Kidney (tissue), 14 donors: ENCODE results near the gene GOLGA1. TPM values are rescaled to one million over a fixed set of nuclear protein-coding genes. Genes with fewer than 3 reads are reported as not detected.

Experiments
- DNase-seq, 5 donors: peaks; one replicate each; pipeline ENCODE4 v3.0.0-alpha.2; 2013 to 2020
- FAIRE-seq: peaks from 2 replicates; lab custom pipeline; 2012; peaks lifted over from hg19 to GRCh38; lab: Jason Lieb, UNC
- H3K27ac ChIP-seq, 2 donors: one replicate each; pipeline ENCODE4 v1.7.0; 2013; ENCODE audit warnings: low read depth in 2 of 2, low read length in 2 of 2, inconsistent platforms in 1 of 2
- H3K27me3 ChIP-seq: one replicate; pipeline ENCODE4 v1.7.1; 2013; ENCODE audit warnings: low read length, inconsistent platforms; ENCODE audit not compliant: control insufficient read depth, insufficient read depth
- H3K36me3 ChIP-seq, 3 donors: one replicate each; pipeline versions ENCODE4 v1.7.0 to v1.7.1; 2013; ENCODE audit warnings: low read length in 3 of 3, control low read depth in 1 of 3, inconsistent platforms in 1 of 3; ENCODE audit not compliant: insufficient read depth in 3 of 3, control insufficient read depth in 2 of 3
- H3K4me1 ChIP-seq, 3 donors: one replicate each; pipeline versions ENCODE4 v1.7.0 to v1.7.1; 2013; ENCODE audit warnings: low read length in 3 of 3, inconsistent platforms in 1 of 3, low read depth in 1 of 3; ENCODE audit not compliant: control insufficient read depth in 2 of 3, insufficient read depth in 2 of 3
- H3K4me3 ChIP-seq, 3 donors: one replicate each; pipeline versions ENCODE4 v1.7.0 to v1.8.1; 2013; ENCODE audit warnings: low read length in 3 of 3, control low read depth in 1 of 3, inconsistent platforms in 1 of 3
- H3K9ac ChIP-seq, 3 donors: one replicate each; pipeline versions ENCODE4 v1.7.0 to v1.7.1; 2013; ENCODE audit warnings: low read length in 3 of 3, control low read depth in 1 of 3, inconsistent platforms in 1 of 3
- H3K9me3 ChIP-seq, 3 donors: one replicate each; pipeline versions ENCODE4 v1.7.0 to v1.7.1; 2013; ENCODE audit warnings: low read length in 3 of 3, control low read depth in 1 of 3, inconsistent platforms in 1 of 3; ENCODE audit not compliant: control insufficient read depth in 2 of 3, insufficient read depth in 1 of 3
- CTCF ChIP-seq: IDR thresholded peaks from 3 replicates; pipeline ENCODE4 v1.5.1; 2012; ENCODE audit warnings: mild to moderate bottlenecking, moderate library complexity, borderline replicate concordance; ENCODE audit not compliant: insufficient read depth; ENCODE audit errors: extremely low read depth
- intact Hi-C: fragments of 100-400 bp; cut with DNase I; formaldehyde crosslinking; loops from one replicate; pipeline ENCODE4 v1.11.1; 2022
- polyA plus RNA-seq: library from polyadenylated mRNA; stranded (reverse); fragments of 350-450 nt; fragmentation: Illumina TruSeq; extraction: RNeasy Lipid Tissue Mini Kit (QIAGEN cat#74804); gene quantifications from one replicate; pipeline ENCODE4 v1.2.3, GENCODE V29; 2014; ENCODE audit warnings: low read depth, low replicate concordance; ENCODE audit not compliant: insufficient read depth
- total RNA-seq: library from RNA; stranded (reverse); fragmentation: NEBNext Ultra II Directional; extraction: Animal tissue kit (Norgen Biotek cat#: 25700); gene quantifications from one replicate; pipeline ENCODE4 v1.2.1, GENCODE V29; 2021
- donor health status: control.
- donor health status: control.
- donor health status: control.
- donor health status: control.
- donor health status: control.
- donor health status: DM: yes; HTN: yes; CAD: no.
- donor health status: Normal renal cell carcinoma (clear cell type).

GOLGA1 gene
- total and polyA plus RNA-seq, 2 donors from 2014 or later = 6.2 to 21.0 TPM

- intact Hi-C loops = no loop called here
- DNase-seq = peak in 1 of 5 donors; percentile 53
- FAIRE-seq = no peak
Observed at GRCh38 chr9:124878518-124878917, 62.4 kb downstream of the GOLGA1 start.

GRCh38 chr9:124878021-124878420 is 62.9 kb downstream of the GOLGA1 start:
- FAIRE-seq (no peak), DNase-seq (no peak)
- no peak overlapping the region for H3K27ac ChIP-seq
- TF ChIP-seq CTCF = no peak
- no peaks in the 10 kb centered on the region for H3K9me3 ChIP-seq
- H3K4me1 ChIP-seq = no peaks in the 10 kb centered on the region
- H3K36me3 ChIP-seq = peaks cover 2 to 49% (median 32%) of the 10 kb centered on the region in 3 donors
- intact Hi-C loops = no loop called here
- no peak overlapping the region for H3K4me3 ChIP-seq
- H3K27me3 ChIP-seq = no peaks in the 10 kb centered on the region
- H3K9ac ChIP-seq = no peak overlapping the region

More at GRCh38 chr9:124878518-124878917, 62.4 kb downstream of the GOLGA1 start:
- no peaks in the 10 kb centered on the region for H3K27me3 ChIP-seq
- no peak overlapping the region for H3K4me3 ChIP-seq
- H3K27ac ChIP-seq = no peak overlapping the region
- no peak for TF ChIP-seq CTCF
- H3K36me3 ChIP-seq = peaks cover 2 to 45% (median 32%) of the 10 kb centered on the region in 3 donors
- no peaks in the 10 kb centered on the region for H3K4me1 ChIP-seq
- H3K9ac ChIP-seq = no peak overlapping the region
- no peaks in the 10 kb centered on the region for H3K9me3 ChIP-seq

- H3K36me3 ChIP-seq = peaks cover 2 to 49% (median 32%) of the 10 kb centered on the region in 3 donors
- H3K9me3 ChIP-seq = no peaks in the 10 kb centered on the region
- no peak overlapping the region for H3K27ac ChIP-seq
- no peaks in the 10 kb centered on the region for H3K27me3 ChIP-seq
- H3K4me1 ChIP-seq = no peaks in the 10 kb centered on the region
- no peak overlapping the region for H3K9ac ChIP-seq
- TF ChIP-seq CTCF = no peak
- intact Hi-C loops = no loop called here
- peak in 1 of 5 donors; percentile 53 for DNase-seq
- no peak overlapping the region for H3K4me3 ChIP-seq
- no peak for FAIRE-seq
Observed at GRCh38 chr9:124877021-124877782, 63.7 kb downstream of the GOLGA1 start.
